ENCODE data around the gene VIPR1. TPM values are rescaled to one million over a fixed set of nuclear protein-coding genes. Genes with fewer than 3 reads are reported as not detected.

VIPR1 gene
- total RNA-seq, 4 donors from 2014 or later: 3.0 to 6.6 (median 4.6) TPM

DNA sequence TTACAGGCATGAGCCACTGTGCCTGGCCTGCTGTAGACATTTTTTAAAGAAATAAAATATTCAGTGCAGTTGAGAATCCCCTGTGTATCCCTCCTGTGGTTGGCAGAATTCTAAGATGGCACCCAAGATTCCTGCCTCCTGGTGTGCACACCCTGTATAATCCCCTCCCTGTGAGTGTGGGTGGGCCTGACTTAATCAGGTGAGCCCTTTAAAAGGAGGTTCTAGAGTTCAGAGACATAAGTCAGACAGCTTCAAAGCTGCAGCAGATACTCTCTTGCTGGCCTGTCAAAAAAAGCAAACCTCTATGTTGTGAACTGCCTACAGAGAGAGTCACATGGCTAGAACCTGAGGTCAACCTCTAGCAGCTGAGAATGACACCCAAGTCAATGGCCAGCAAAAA is 7.0 kb upstream of the VIPR1 start:
- peaks cover 0 to 6% (median 2%) of the 10 kb centered on the region in 4 donors for H3K4me1 ChIP-seq
- DNase-seq (ENCODE audit: extremely low spot score): no peak
- no peaks in the 10 kb centered on the region for H3K9me3 ChIP-seq
- H3K27ac ChIP-seq (replicated peaks in 1 of 4): no peak overlapping the region
- intact Hi-C loops (cut with DNase I): no loop called here
- no peak for TF ChIP-seq EP300 (IDR thresholded peaks at IDR 0.05)
- TF ChIP-seq, protein P1, sequence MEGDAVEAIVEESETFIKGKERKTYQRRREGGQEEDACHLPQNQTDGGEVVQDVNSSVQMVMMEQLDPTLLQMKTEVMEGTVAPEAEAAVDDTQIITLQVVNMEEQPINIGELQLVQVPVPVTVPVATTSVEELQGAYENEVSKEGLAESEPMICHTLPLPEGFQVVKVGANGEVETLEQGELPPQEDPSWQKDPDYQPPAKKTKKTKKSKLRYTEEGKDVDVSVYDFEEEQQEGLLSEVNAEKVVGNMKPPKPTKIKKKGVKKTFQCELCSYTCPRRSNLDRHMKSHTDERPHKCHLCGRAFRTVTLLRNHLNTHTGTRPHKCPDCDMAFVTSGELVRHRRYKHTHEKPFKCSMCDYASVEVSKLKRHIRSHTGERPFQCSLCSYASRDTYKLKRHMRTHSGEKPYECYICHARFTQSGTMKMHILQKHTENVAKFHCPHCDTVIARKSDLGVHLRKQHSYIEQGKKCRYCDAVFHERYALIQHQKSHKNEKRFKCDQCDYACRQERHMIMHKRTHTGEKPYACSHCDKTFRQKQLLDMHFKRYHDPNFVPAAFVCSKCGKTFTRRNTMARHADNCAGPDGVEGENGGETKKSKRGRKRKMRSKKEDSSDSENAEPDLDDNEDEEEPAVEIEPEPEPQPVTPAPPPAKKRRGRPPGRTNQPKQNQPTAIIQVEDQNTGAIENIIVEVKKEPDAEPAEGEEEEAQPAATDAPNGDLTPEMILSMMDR (IDR thresholded peaks at IDR 0.05): no peak
- TF ChIP-seq POLR2AphosphoS5 (IDR thresholded peaks at IDR 0.05): no peak
- no peak overlapping the region for H3K4me3 ChIP-seq
- H3K36me3 ChIP-seq: no peaks in the 10 kb centered on the region
- H3K27me3 ChIP-seq: peaks cover 0 to 37% (median 8%) of the 10 kb centered on the region in 4 donors

DNA sequence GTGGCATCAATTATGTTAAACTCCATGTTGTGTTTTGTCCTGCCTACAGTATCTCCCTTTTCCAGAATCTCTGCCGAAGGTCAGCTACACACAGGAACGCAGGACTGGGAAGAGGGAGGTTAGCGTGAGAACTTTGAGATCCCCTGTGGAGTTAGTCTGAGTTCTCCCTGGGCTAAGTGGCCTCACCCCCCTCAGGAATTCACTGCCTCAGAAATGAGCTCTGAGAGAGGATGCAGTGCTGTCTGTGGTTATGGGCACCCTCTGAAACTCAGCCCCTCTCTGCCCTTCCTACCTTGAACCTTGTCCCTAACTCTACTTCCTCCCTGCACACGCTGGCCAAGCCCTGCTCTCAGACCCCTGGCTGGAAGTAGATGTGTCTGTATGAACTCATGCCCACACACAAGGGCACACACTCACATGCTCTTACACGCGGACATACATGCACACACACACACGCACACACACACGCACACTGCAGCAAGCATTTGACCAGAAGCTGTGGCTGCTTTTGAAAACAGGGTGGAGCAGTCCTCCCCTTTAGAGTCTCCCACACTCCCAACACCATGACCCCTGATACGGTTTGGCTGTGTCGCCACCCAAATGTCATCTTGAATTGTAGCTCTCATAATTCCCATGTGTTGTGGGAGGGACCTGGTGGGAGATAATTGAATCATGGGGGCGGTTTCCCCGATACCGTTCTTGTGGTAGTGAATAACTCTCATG is 5.3 kb upstream of the VIPR1 start:
- no peak for DNase-seq (ENCODE audit: extremely low spot score)
- Histone ChIP-seq H3K27ac (replicated peaks in 1 of 4) (no peak overlapping the region), H3K4me1 (peaks cover 10 to 13% (median 12%) of the 10 kb centered on the region in 4 donors), H3K4me3 (no peak overlapping the region), H3K27me3 (peaks cover 0 to 54% (median 19%) of the 10 kb centered on the region in 4 donors), H3K36me3 (no peaks in the 10 kb centered on the region), H3K9me3 (no peaks in the 10 kb centered on the region)
- intact Hi-C loops (cut with DNase I): no loop called here
- 72% methylated on average over 13 of the region's 13 CpGs for WGBS
- TF ChIP-seq, protein P1 (IDR thresholded peaks at IDR 0.05): no peak
- TF ChIP-seq POLR2AphosphoS5 (IDR thresholded peaks at IDR 0.05): no peak
- no peak for TF ChIP-seq EP300 (IDR thresholded peaks at IDR 0.05)
- no peak for TF ChIP-seq POLR2A (IDR thresholded peaks at IDR 0.05; ENCODE audit: low read depth)

DNA sequence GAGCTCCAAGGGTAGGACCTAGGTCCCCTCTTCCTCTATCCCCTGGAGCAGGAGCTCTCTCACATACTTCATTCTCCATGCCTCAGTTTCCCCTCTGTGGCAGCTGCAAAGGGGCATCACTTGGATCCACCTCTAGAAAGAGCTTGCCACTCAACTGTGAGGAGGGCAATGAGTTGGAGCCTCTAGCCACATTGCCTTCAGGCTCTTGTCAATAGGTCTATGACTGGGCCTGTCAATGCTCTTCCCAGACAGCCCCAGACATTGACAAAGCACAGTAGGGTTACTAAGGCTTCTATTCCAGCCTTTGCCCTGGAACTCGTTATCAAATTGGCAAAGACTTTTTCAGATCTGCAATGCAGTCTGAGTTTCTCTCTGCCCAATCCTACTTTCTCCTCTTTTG is 4.4 kb upstream of the VIPR1 start:
- Histone ChIP-seq H3K4me3 (no peak overlapping the region), H3K9me3 (no peaks in the 10 kb centered on the region), H3K36me3 (no peaks in the 10 kb centered on the region), H3K4me1 (peaks cover 10 to 22% (median 21%) of the 10 kb centered on the region in 4 donors), H3K27me3 (peaks cover 0 to 63% (median 19%) of the 10 kb centered on the region in 4 donors), H3K27ac (replicated peaks in 1 of 4) (no peak overlapping the region)
- WGBS: 82% methylated on average over 1 of the region's 1 CpG
- TF ChIP-seq, protein P1 (IDR thresholded peaks at IDR 0.05): no peak
- TF ChIP-seq EP300 (IDR thresholded peaks at IDR 0.05): no peak
- TF ChIP-seq POLR2AphosphoS5 (IDR thresholded peaks at IDR 0.05): no peak
- TF ChIP-seq POLR2A (IDR thresholded peaks at IDR 0.05; ENCODE audit: low read depth): no peak
- intact Hi-C loops (cut with DNase I): no loop called here
- no peak for DNase-seq (ENCODE audit: extremely low spot score)

DNA sequence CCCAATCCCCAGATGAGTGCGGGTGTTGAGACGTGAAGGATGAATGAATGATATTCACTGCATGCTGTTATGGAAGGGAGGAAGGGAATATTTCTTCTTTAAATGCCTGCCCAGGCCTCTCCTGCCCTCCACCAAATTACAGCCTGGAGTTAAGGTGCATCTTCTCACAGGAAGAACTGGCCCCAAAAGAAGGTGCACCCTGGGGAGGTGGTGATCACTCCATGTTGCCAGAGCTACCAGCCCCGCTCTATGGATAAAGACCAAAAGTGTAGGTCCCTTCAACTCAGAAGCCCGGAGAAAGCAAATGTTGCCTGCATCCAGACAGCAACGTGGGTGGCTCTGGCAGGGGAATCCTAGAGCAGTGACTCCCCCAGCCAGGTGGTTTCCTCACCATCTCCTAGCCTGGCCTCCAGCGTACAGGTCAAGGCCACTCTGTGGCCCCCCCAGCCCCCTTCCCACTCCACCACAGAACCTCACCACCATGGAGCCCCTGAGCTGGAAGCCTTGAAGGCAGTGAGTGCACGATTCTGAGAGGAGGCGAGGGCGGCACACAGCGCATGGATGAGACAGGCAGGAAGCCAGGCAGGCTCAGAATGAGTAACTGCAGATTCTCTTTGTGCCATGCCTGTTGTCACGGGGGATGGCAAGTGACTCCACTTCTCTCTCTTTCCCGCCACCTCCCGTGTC is 3.5 kb upstream of the VIPR1 start:
- intact Hi-C loops (cut with DNase I): no loop called here
- WGBS: 94% methylated on average over 11 of the region's 13 CpGs
- DNase-seq (ENCODE audit: extremely low spot score): no peak
- TF ChIP-seq, protein P1 (IDR thresholded peaks at IDR 0.05): no peak
- no peak for TF ChIP-seq POLR2AphosphoS5 (IDR thresholded peaks at IDR 0.05)
- no peak for TF ChIP-seq EP300 (IDR thresholded peaks at IDR 0.05)
- no peak for TF ChIP-seq POLR2A (IDR thresholded peaks at IDR 0.05; ENCODE audit: low read depth)
- Histone ChIP-seq H3K27me3 (peaks cover 0 to 67% (median 19%) of the 10 kb centered on the region in 4 donors), H3K4me3 (no peak overlapping the region), H3K36me3 (no peaks in the 10 kb centered on the region), H3K4me1 (peaks cover 10 to 24% (median 22%) of the 10 kb centered on the region in 4 donors), H3K27ac (replicated peaks in 1 of 4) (no peak overlapping the region), H3K9me3 (no peaks in the 10 kb centered on the region)
